GM19043 (cell line): ENCODE measurements around the gene SCYL2.
A peak's percentile ranks its signal among the peaks of the same experiment; 100 is the strongest.
"Not testable (repeated sequence)": the region's sequence is repeated elsewhere in the genome, so short reads cannot be mapped to it uniquely, and the experiment has no call there.

Experiments
- ATAC-seq: cut with Tn5 transposase; IDR thresholded peaks from one replicate; pipeline ENCODE4 v1.9.1; 2021; ENCODE audit warnings: low read depth; ENCODE audit not compliant: unreplicated experiment

Gene SCYL2

GRCh38 chr12:100258127-100258526, 8.8 kb upstream of the SCYL2 start:
- no peak for ATAC-seq

GRCh38 chr12:100263131-100263530, 3.8 kb upstream of the SCYL2 start:
- no peak for ATAC-seq

GRCh38 chr12:100265107-100265506, 1.9 kb upstream of the SCYL2 start:
- not testable (repeated sequence) for ATAC-seq

- peak; percentile 13 for ATAC-seq
Measured at GRCh38 chr12:100265732-100266584, 1.0 kb upstream of the SCYL2 start.

GRCh38 chr12:100266585-100266834, 467 bp upstream of the SCYL2 start:
- ATAC-seq, result peak; percentile 77

GRCh38 chr12:100267603-100268281, 765 bp downstream of the SCYL2 start:
- ATAC-seq, result peak; percentile 3

GRCh38 chr12:100268835-100269564, 2.0 kb downstream of the SCYL2 start:
- no peak for ATAC-seq

GRCh38 chr12:100273782-100274181, 6.8 kb downstream of the SCYL2 start:
- no peak for ATAC-seq

GRCh38 chr12:100274291-100274690, 7.3 kb downstream of the SCYL2 start:
- ATAC-seq, result no peak

GRCh38 chr12:100279159-100279558, 12.2 kb downstream of the SCYL2 start:
- no peak for ATAC-seq

- no peak for ATAC-seq
Measured at GRCh38 chr12:100279607-100280244, 12.7 kb downstream of the SCYL2 start.

GRCh38 chr12:100284556-100284955, 17.6 kb downstream of the SCYL2 start:
- not testable (repeated sequence) for ATAC-seq

- no peak for ATAC-seq
Measured at GRCh38 chr12:100289038-100289437, 22.1 kb downstream of the SCYL2 start.

- no peak for ATAC-seq
Measured at GRCh38 chr12:100290016-100290415, 23.0 kb downstream of the SCYL2 start.

- ATAC-seq, result no peak
Measured at GRCh38 chr12:100293017-100293416, 26.0 kb downstream of the SCYL2 start.

- ATAC-seq, result not testable (repeated sequence)
Measured at GRCh38 chr12:100294366-100294765, 27.4 kb downstream of the SCYL2 start.

GRCh38 chr12:100295764-100296555, 29.0 kb downstream of the SCYL2 start:
- no peak for ATAC-seq

- no peak for ATAC-seq
Measured at GRCh38 chr12:100302081-100302480, 35.1 kb downstream of the SCYL2 start.

GRCh38 chr12:100303831-100304230, 36.9 kb downstream of the SCYL2 start:
- no peak for ATAC-seq

GRCh38 chr12:100304334-100304733, 37.4 kb downstream of the SCYL2 start:
- ATAC-seq, result not testable (repeated sequence)
